ENCODE measurements around the gene PRDM16. TPM values are rescaled to one million over a fixed set of nuclear protein-coding genes. Genes with fewer than 3 reads are reported as not detected.

PRDM16 gene
- polyA plus RNA-seq, 1 experiment: 0.06 TPM

DNA sequence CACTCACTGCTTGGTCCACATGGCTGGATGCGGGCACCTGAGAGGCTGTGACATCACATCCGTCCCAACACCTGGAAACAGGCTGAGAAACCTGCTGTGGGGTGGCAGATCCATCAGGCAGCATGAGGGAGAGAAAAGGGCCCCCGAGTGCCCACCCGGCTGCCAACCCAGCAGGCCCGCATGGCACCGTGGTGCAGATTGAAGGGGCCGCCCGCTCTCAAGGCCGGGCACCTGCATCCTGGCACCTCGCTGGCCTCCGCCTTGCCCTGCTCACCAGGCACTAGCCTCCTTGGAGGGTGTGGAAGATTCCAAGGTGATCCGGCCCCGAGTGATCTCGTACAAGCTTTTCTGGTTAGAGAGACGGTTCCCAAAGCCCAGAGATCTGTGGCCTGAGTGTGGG is 110.5 kb downstream of the PRDM16 start:
- CTCF ChIA-PET: no interaction called here
- no peak for DNase-seq (ENCODE audit: low read depth, low spot score)
- H3K4me3 ChIP-seq (ENCODE audit: low read depth, low read length): no peak overlapping the region
- POLR2A ChIA-PET: no interaction called here
- H3K27ac ChIP-seq (ENCODE audit: low read depth, low read length): no peak overlapping the region
- peaks cover 62% of the 10 kb centered on the region for H3K9me3 ChIP-seq (ENCODE audit: control insufficient read depth, insufficient read depth, low read length)
- TF ChIP-seq, protein P1, sequence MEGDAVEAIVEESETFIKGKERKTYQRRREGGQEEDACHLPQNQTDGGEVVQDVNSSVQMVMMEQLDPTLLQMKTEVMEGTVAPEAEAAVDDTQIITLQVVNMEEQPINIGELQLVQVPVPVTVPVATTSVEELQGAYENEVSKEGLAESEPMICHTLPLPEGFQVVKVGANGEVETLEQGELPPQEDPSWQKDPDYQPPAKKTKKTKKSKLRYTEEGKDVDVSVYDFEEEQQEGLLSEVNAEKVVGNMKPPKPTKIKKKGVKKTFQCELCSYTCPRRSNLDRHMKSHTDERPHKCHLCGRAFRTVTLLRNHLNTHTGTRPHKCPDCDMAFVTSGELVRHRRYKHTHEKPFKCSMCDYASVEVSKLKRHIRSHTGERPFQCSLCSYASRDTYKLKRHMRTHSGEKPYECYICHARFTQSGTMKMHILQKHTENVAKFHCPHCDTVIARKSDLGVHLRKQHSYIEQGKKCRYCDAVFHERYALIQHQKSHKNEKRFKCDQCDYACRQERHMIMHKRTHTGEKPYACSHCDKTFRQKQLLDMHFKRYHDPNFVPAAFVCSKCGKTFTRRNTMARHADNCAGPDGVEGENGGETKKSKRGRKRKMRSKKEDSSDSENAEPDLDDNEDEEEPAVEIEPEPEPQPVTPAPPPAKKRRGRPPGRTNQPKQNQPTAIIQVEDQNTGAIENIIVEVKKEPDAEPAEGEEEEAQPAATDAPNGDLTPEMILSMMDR (IDR thresholded peaks at IDR 0.05; ENCODE audit: low read depth, low read length): no peak
- H3K27me3 ChIP-seq (ENCODE audit: control insufficient read depth, insufficient read depth, low read length): peaks cover 2% of the 10 kb centered on the region

DNA sequence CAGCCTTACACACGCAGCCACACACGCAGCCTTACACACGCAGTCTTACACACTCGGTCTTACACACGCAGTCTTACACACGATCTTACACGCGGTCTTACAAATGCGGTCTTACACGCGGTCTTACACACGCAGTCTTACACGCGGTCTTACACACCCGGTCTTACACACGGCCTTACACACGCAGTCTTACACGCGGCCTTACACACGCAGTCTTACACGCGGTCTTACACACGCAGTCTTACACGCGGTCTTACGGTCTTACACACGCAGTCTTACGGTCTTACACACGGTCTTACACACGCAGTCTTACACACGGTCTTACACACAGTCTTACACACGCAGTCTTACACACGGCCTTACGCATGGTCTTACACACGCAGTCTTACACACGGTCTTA is 111.9 kb downstream of the PRDM16 start:
- Histone ChIP-seq H3K4me3 (ENCODE audit: low read depth, low read length) (no peak overlapping the region), H3K27me3 (ENCODE audit: control insufficient read depth, insufficient read depth, low read length) (peaks cover under 1% of the 10 kb centered on the region), H3K9me3 (ENCODE audit: control insufficient read depth, insufficient read depth, low read length) (peaks cover 76% of the 10 kb centered on the region), H3K27ac (ENCODE audit: low read depth, low read length) (no peak overlapping the region)
- CTCF ChIA-PET: no interaction called here
- TF ChIP-seq, protein P1 (IDR thresholded peaks at IDR 0.05; ENCODE audit: low read depth, low read length): no peak
- no peak for DNase-seq (ENCODE audit: low read depth, low spot score)
- POLR2A ChIA-PET: no interaction called here

DNA sequence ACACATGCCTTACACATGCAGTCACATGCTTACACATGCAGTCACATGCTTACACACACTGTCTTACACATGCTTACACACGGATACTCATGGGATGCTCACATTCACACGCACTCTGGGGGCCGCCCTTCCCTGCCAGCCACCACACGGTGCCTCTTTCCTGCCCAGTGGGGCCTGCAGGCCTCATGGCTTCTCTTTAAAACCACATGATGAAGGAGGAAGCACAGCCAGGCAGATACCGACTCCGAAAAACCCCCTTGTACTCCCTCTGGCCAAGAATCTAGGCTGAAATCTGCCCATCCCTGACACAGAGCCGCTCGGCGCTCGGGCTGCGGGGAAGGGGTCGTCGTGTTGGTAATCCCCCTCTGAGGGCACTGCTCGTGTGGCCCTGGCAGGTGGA is 113.0 kb downstream of the PRDM16 start:
- ChIA-PET POLR2A (no interaction called here), CTCF (no interaction called here)
- Histone ChIP-seq H3K27ac (ENCODE audit: low read depth, low read length) (no peak overlapping the region), H3K27me3 (ENCODE audit: control insufficient read depth, insufficient read depth, low read length) (no peaks in the 10 kb centered on the region), H3K9me3 (ENCODE audit: control insufficient read depth, insufficient read depth, low read length) (peaks cover 86% of the 10 kb centered on the region), H3K4me3 (ENCODE audit: low read depth, low read length) (no peak overlapping the region)
- TF ChIP-seq, protein P1 (IDR thresholded peaks at IDR 0.05; ENCODE audit: low read depth, low read length): no peak
- no peak for DNase-seq (ENCODE audit: low read depth, low spot score)

DNA sequence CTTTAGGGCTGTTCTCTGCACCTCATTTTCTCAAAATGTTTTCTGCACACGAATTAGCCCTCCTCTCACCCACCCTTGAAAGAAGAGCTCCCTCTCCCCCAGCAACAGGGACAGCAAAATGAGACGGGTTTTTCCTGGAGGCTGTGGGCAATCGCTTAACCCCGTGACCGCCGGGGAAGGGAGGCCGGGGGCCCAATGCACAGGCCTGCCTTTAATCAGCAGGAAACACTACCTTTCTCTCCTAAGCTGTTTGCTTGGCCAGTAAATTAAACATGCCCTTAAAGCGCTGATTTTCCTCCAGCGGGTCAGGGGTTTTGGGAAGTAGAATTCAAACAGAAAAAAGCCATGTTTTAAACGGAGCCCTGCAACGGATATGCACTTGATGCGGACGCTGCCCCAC is 114.4 kb downstream of the PRDM16 start:
- TF ChIP-seq, protein P1 (IDR thresholded peaks at IDR 0.05; ENCODE audit: low read depth, low read length): no peak
- no peak overlapping the region for H3K4me3 ChIP-seq (ENCODE audit: low read depth, low read length)
- H3K9me3 ChIP-seq (ENCODE audit: control insufficient read depth, insufficient read depth, low read length): peaks cover 91% of the 10 kb centered on the region
- no peaks in the 10 kb centered on the region for H3K27me3 ChIP-seq (ENCODE audit: control insufficient read depth, insufficient read depth, low read length)
- CTCF ChIA-PET: no interaction called here
- DNase-seq (ENCODE audit: low read depth, low spot score): no peak
- POLR2A ChIA-PET: no interaction called here
- no peak overlapping the region for H3K27ac ChIP-seq (ENCODE audit: low read depth, low read length)

DNA sequence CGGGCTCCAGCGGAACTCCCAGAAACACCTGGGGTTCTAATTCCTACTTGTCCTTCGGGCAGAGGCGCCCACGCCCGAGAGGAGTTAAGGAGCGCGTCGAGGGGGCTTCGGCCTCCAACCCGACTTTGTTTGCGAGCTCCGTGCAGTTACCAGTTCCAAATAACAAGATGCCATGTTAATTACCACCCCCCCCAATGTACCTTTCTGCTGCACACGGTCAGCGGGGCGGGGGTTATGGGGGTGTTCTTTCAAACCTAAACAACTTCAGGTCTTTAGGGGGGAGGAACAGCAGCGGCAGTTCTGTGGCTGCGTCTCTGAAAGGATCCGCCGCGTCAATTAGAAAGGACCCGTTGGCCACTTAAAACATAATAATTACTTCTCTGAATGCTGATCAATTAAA is 114.8 kb downstream of the PRDM16 start:
- H3K4me3 ChIP-seq (ENCODE audit: low read depth, low read length): no peak overlapping the region
- TF ChIP-seq, protein P1 (IDR thresholded peaks at IDR 0.05; ENCODE audit: low read depth, low read length): no peak
- ChIA-PET CTCF (no interaction called here), POLR2A (no interaction called here)
- peaks cover 90% of the 10 kb centered on the region for H3K9me3 ChIP-seq (ENCODE audit: control insufficient read depth, insufficient read depth, low read length)
- H3K27ac ChIP-seq (ENCODE audit: low read depth, low read length): no peak overlapping the region
- DNase-seq (ENCODE audit: low read depth, low spot score): no peak
- no peaks in the 10 kb centered on the region for H3K27me3 ChIP-seq (ENCODE audit: control insufficient read depth, insufficient read depth, low read length)

Data from AG04450 (cell line).